GM21528 (cell line): Measurements from ENCODE around the gene EIF4EBP2.

Experiments used
- ATAC-seq: cut with Tn5 transposase; IDR thresholded peaks from one replicate; pipeline ENCODE4 v1.9.1; 2021; ENCODE audit warnings: mild to moderate bottlenecking, moderate library complexity; ENCODE audit not compliant: unreplicated experiment, low FRiP score

EIF4EBP2 gene

GRCh38 chr10:70404036-70404786 is at the start of gene EIF4EBP2:
Gene EIF4EBP2 (plus strand): TSS chr10:70404145. CDS start chr10:70404402, 257 bp downstream.
- ATAC-seq = peak; percentile 81

GRCh38 chr10:70354556-70354955 is 49.4 kb upstream of the EIF4EBP2 start:
- peak; percentile 15 for ATAC-seq

- peak; percentile 48 for ATAC-seq
Observed at GRCh38 chr10:70355051-70356021, 48.6 kb upstream of the EIF4EBP2 start.

- ATAC-seq = no peak
Observed at GRCh38 chr10:70357565-70357964, 46.4 kb upstream of the EIF4EBP2 start.

- no peak for ATAC-seq
Observed at GRCh38 chr10:70358446-70358845, 45.5 kb upstream of the EIF4EBP2 start.

- ATAC-seq = no peak
Observed at GRCh38 chr10:70359017-70359550, 44.9 kb upstream of the EIF4EBP2 start.

- ATAC-seq = no peak
Observed at GRCh38 chr10:70360215-70360614, 43.7 kb upstream of the EIF4EBP2 start.

- ATAC-seq = no peak
Observed at GRCh38 chr10:70362328-70362727, 41.6 kb upstream of the EIF4EBP2 start.

GRCh38 chr10:70363292-70363691 is 40.7 kb upstream of the EIF4EBP2 start:
- no peak for ATAC-seq

- peak; percentile 87 for ATAC-seq
Observed at GRCh38 chr10:70363971-70364771, 39.8 kb upstream of the EIF4EBP2 start.

GRCh38 chr10:70364772-70365091 is 39.2 kb upstream of the EIF4EBP2 start:
- ATAC-seq = no peak

- no peak for ATAC-seq
Observed at GRCh38 chr10:70367195-70367796, 36.6 kb upstream of the EIF4EBP2 start.

GRCh38 chr10:70368774-70369482 is 35.0 kb upstream of the EIF4EBP2 start:
- ATAC-seq = no peak

GRCh38 chr10:70369498-70370018 is 34.4 kb upstream of the EIF4EBP2 start:
- no peak for ATAC-seq

- no peak for ATAC-seq
Observed at GRCh38 chr10:70370766-70371165, 33.2 kb upstream of the EIF4EBP2 start.

GRCh38 chr10:70371846-70372245 is 32.1 kb upstream of the EIF4EBP2 start:
- ATAC-seq = no peak

GRCh38 chr10:70374775-70375614 is 28.9 kb upstream of the EIF4EBP2 start:
- ATAC-seq = no peak
